ENCODE data around the gene RIMS1. TPM values are rescaled to one million over a fixed set of nuclear protein-coding genes. Genes with fewer than 3 reads are reported as not detected.

RIMS1 gene
- total RNA-seq, 3 donors from 2014 or later (not counting 1 experiment from before 2014, with no cell fraction given), result not detected

- Mint-ChIP-seq H3K27me3 (ENCODE audit: low read depth in 2 of 2) (peaks cover 12 to 21% of the 10 kb centered on the region in 2 donors), H3K9me3 (peaks cover 5 to 6% of the 10 kb centered on the region in 2 donors), H3K27ac (no peak overlapping the region), H3K36me3 (peaks cover 11% of the 10 kb centered on the region), H3K4me3 (no peak overlapping the region), H3K4me1 (no peaks in the 10 kb centered on the region)
- H3K36me3 ChIP-seq (ENCODE audit: control insufficient read depth, insufficient read depth, low read length), result no peaks in the 10 kb centered on the region
- intact Hi-C loops (cut with micrococcal nuclease), result no loop called here
- no peak overlapping the region for H3K27ac ChIP-seq (ENCODE audit: low read length)
- no peaks in the 10 kb centered on the region for H3K4me1 ChIP-seq (ENCODE audit: control insufficient read depth, insufficient read depth, low read length)
- ATAC-seq (no peak), DNase-seq (no peak)
- no peak for TF ChIP-seq CTCF (IDR thresholded peaks at IDR 0.05)
- peaks cover 6% of the 10 kb centered on the region for H3K9me3 ChIP-seq (ENCODE audit: control insufficient read depth, insufficient read depth, low read length)
- 76% methylated on average over 7 of the region's 7 CpGs for WGBS (ENCODE audit: insufficient coverage)
- peaks cover 3% of the 10 kb centered on the region for H3K27me3 ChIP-seq (ENCODE audit: control insufficient read depth, insufficient read depth, low read length)
- H3K4me3 ChIP-seq (ENCODE audit: low read length), result no peak overlapping the region
Measured at GRCh38 chr6:71888756-71889340, 2.5 kb downstream of the RIMS1 start.

- no peak for TF ChIP-seq CTCF (IDR thresholded peaks at IDR 0.05)
Measured at GRCh38 chr6:71889366-71889765, 3.0 kb downstream of the RIMS1 start.

GRCh38 chr6:71892641-71893040 lies 6.3 kb downstream of the RIMS1 start:
- H3K27ac ChIP-seq (ENCODE audit: low read length), result no peak overlapping the region
- Mint-ChIP-seq H3K4me1 (no peaks in the 10 kb centered on the region), H3K4me3 (no peak overlapping the region), H3K27ac (no peak overlapping the region), H3K27me3 (ENCODE audit: low read depth in 2 of 2) (peaks cover 0 to 2% of the 10 kb centered on the region in 2 donors), H3K9me3 (peaks cover 0 to 3% of the 10 kb centered on the region in 2 donors), H3K36me3 (no peaks in the 10 kb centered on the region)
- DNase-seq (no peak), ATAC-seq (no peak)
- H3K9me3 ChIP-seq (ENCODE audit: control insufficient read depth, insufficient read depth, low read length), result no peaks in the 10 kb centered on the region
- H3K27me3 ChIP-seq (ENCODE audit: control insufficient read depth, insufficient read depth, low read length), result no peaks in the 10 kb centered on the region
- no peak overlapping the region for H3K4me3 ChIP-seq (ENCODE audit: low read length)
- no peaks in the 10 kb centered on the region for H3K36me3 ChIP-seq (ENCODE audit: control insufficient read depth, insufficient read depth, low read length)
- intact Hi-C loops (cut with micrococcal nuclease), result no loop called here
- WGBS (ENCODE audit: insufficient coverage), result 93% methylated on average over 2 of the region's 2 CpGs
- no peak for TF ChIP-seq CTCF (IDR thresholded peaks at IDR 0.05)
- no peaks in the 10 kb centered on the region for H3K4me1 ChIP-seq (ENCODE audit: control insufficient read depth, insufficient read depth, low read length)

More at GRCh38 chr6:71889366-71889765, 3.0 kb downstream of the RIMS1 start:
- Mint-ChIP-seq H3K4me3 (no peak overlapping the region), H3K9me3 (peaks cover 5% of the 10 kb centered on the region in 2 donors), H3K27ac (no peak overlapping the region), H3K36me3 (peaks cover 11% of the 10 kb centered on the region), H3K4me1 (no peaks in the 10 kb centered on the region), H3K27me3 (ENCODE audit: low read depth in 2 of 2) (peaks cover 12 to 21% of the 10 kb centered on the region in 2 donors)
- Histone ChIP-seq H3K27ac (ENCODE audit: low read length) (no peak overlapping the region), H3K27me3 (ENCODE audit: control insufficient read depth, insufficient read depth, low read length) (peaks cover 3% of the 10 kb centered on the region), H3K4me3 (ENCODE audit: low read length) (no peak overlapping the region), H3K36me3 (ENCODE audit: control insufficient read depth, insufficient read depth, low read length) (no peaks in the 10 kb centered on the region), H3K9me3 (ENCODE audit: control insufficient read depth, insufficient read depth, low read length) (peaks cover 6% of the 10 kb centered on the region), H3K4me1 (ENCODE audit: control insufficient read depth, insufficient read depth, low read length) (no peaks in the 10 kb centered on the region)
- WGBS (ENCODE audit: insufficient coverage), result 100% methylated on average over 1 of the region's 1 CpG
- no peak for DNase-seq
- intact Hi-C loops (cut with micrococcal nuclease), result no loop called here
- ATAC-seq, result no peak

GRCh38 chr6:71900642-71901041 lies 14.3 kb downstream of the RIMS1 start:
- Mint-ChIP-seq H3K9me3 (peaks cover 4 to 7% of the 10 kb centered on the region in 2 donors), H3K4me1 (no peaks in the 10 kb centered on the region), H3K27ac (no peak overlapping the region), H3K4me3 (no peak overlapping the region), H3K36me3 (no peaks in the 10 kb centered on the region), H3K27me3 (ENCODE audit: low read depth in 2 of 2) (no peaks in the 10 kb centered on the region)
- H3K27ac ChIP-seq (ENCODE audit: low read length), result no peak overlapping the region
- H3K27me3 ChIP-seq (ENCODE audit: control insufficient read depth, insufficient read depth, low read length), result no peaks in the 10 kb centered on the region
- no peak for TF ChIP-seq CTCF (IDR thresholded peaks at IDR 0.05)
- no peaks in the 10 kb centered on the region for H3K9me3 ChIP-seq (ENCODE audit: control insufficient read depth, insufficient read depth, low read length)
- no peaks in the 10 kb centered on the region for H3K4me1 ChIP-seq (ENCODE audit: control insufficient read depth, insufficient read depth, low read length)
- intact Hi-C loops (cut with micrococcal nuclease), result no loop called here
- H3K36me3 ChIP-seq (ENCODE audit: control insufficient read depth, insufficient read depth, low read length), result no peaks in the 10 kb centered on the region
- 57% methylated on average over 1 of the region's 1 CpG for WGBS (ENCODE audit: insufficient coverage)
- no peak for DNase-seq
- no peak overlapping the region for H3K4me3 ChIP-seq (ENCODE audit: low read length)
- no peak for ATAC-seq
